GM10847 (cell line): ENCODE measurements around the gene ADK.

ENCODE experiments used
- POLR2A ChIP-seq: IDR thresholded peaks from 2 replicates; pipeline ENCODE4 v1.6.1; 2011; ENCODE audit not compliant: insufficient read length; ENCODE audit errors: extremely low read depth

The ADK gene

DNA sequence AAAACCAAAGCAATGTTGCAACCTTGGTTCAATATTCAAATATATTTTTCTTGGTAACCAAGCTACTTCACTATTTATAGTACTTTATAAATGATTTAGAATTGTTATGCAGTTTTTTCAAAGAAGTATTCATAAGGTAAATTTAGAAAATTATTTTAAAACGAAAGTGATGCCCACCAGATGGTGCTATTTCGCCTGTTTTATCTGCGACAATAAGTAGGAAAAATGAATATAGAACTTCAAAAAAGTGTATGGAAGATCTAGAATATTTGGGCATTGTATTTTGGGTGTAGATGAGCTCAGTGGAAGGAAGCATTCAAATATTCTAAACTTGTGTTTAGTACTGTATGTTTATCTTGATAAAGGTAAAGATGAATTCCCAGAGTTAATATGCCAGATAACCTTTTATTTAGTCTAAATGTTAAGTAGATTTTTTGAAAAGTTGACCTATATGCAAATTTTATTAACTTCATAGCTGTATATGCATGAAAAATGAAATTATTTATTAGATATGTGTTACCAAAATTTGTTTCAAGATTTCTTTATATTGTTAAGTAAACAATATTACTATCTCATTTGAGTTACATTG lies 93.2 kb downstream of the ADK start:
- TF ChIP-seq POLR2A = no peak

GRCh38 chr10:74244807-74245206 lies 93.8 kb downstream of the ADK start:
- no peak for TF ChIP-seq POLR2A

DNA sequence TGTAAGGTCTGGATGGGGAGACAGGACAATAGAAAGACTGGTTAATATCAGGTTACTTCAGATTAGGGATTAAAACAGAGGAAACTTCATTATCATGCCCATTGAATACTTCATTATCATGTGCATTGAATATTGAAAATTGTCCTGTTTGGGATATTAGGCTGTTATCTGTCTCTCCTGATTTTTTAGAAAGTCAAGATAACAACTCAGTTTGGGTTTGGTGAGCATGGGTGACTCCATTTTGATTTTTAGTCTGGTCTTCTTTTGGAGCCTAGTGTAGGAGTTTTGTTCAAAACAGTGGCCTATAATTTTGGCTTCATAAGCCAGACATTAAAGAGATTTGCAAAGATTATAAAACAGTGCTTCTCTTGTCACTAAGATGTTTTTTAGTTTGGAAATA lies 95.5 kb downstream of the ADK start:
- TF ChIP-seq POLR2A = no peak

- TF ChIP-seq POLR2A = no peak
Observed at GRCh38 chr10:74249865-74250264, 98.8 kb downstream of the ADK start.

DNA sequence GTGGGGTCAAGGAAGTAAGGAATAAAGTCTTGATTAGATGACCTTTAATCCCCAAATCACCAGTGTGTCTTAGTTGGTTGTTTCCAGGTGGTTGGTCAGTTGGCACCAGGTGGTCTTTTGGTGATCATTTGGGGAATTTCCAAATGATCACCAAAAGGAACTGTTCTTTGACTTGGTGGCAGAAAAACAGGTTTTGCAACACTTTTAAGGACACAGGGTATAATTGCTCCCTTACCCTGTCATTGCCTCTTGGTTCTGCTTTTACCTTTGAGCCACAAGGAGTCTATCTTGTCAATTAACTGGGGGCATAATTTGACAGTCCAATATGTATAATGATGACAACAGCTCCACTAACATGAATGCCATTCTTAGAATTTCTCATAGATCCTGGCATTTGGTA lies 104.2 kb downstream of the ADK start:
- TF ChIP-seq POLR2A = no peak

- TF ChIP-seq POLR2A = no peak
Observed at GRCh38 chr10:74255888-74256357, 104.9 kb downstream of the ADK start.

DNA sequence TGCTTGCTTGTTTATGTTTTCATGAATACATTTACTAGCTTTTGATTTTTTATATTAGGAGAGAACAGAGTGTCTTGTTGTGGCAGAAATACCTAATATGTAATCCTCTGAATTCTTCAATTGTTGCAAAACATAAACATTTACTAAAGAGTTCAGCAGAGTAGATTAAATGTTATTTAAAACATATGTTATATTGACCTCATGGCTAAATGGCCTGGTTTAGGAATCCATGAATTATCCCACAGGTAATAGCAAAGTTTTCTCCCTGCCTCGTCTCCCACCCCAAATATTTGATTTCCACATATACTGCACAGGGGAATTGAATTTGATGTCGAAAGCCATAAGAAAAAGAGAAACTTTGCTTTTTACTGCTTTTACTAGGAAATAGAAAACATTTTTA lies 111.8 kb downstream of the ADK start:
- no peak for TF ChIP-seq POLR2A

DNA sequence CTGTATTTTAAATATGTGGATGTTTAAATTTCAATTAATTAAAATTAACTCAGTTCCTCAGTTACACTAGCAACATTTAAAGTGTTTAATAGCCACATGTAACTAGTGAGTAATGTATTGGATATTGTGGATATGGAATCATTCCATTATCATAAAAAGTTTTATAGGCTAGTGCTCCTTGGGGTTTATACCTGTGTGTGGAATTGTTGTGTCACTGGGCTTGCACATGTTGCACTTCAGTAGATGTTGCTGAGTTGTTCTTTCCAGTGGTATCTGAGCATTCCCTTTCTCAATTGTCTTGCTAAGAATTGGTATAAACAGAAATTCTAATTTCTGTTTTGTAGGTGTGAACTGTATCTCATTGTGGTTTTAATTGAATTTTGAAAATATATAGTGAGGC lies 113.0 kb downstream of the ADK start:
- TF ChIP-seq POLR2A = no peak

DNA sequence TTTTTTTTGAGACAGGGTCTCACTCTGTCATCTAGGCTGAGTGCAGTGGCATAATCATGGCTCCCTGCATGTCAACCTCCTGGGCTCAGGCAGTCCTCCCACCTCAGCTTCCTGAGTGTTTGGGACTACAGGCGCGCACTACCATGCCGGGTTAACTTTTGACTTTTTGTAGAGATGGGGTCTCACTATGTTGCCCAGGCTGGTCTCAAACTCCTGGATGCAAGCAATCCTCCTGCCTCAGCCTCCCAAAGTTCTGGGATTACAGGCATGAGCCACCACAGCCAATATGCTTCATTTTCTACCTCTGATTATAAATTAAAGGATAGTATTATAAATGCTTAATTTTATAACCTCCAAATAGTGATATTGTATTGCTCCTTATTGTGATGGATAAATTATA lies 121.3 kb downstream of the ADK start:
- no peak for TF ChIP-seq POLR2A

- no peak for TF ChIP-seq POLR2A
Observed at GRCh38 chr10:74275755-74276290, 124.8 kb downstream of the ADK start.

DNA sequence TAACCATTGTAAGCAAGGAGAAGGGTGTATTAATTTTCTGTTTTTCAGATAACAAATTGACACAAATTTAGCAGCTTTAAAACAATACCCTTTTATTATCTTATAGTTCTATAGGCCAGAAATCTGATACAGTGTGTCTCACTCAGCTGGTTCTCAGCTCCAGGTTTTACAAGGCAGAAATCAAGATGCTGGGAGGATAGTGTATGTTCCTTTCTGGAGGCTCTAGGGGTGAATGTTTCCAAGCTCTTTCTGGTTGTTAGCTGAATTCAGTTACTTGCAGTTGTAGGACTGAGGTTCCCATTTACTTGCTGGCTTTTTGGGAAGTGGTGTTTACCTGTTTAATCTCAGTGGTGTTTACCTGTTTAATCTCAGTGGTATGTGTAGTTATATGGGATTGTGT lies 125.4 kb downstream of the ADK start:
- no peak for TF ChIP-seq POLR2A

GRCh38 chr10:74282151-74282847 lies 131.3 kb downstream of the ADK start:
- no peak for TF ChIP-seq POLR2A

DNA sequence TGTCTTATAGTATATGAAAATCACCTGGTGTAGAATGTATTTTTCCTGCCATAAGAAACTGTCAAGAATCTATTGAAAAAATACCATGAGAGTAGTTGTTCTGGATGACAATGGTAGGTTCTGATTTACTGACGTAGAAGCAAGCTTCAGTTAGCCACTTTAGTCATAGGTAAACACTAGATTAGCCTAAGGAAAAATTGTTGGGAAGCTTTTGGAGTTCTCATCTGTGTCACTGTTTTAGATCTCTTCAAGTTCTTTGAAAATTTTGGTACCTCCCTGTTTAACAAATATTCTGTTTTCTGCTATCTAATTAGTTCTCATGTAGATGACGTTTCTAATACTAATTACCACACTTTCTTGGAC lies 131.8 kb downstream of the ADK start:
- no peak for TF ChIP-seq POLR2A

- no peak for TF ChIP-seq POLR2A
Observed at GRCh38 chr10:74289188-74289587, 138.2 kb downstream of the ADK start.

GRCh38 chr10:74289951-74290350 lies 138.9 kb downstream of the ADK start:
- no peak for TF ChIP-seq POLR2A

DNA sequence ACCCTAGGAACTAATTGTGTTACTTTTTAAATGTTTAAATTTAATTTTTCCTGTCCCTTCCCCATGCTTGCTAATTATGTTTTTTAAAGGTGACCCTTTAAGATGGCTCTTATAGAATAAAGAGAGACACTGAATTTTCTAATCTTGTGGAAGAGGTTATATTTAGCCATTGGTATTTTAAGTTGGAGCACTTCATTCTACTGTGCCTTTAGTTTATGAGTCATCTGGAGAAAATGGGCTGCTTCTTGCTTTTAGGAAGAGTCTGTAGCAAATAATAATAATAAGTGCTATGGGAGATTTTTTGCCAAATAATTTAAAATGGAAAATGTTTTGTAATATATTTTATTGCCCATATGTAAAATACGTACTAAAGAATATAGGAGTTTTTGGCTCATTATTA lies 139.7 kb downstream of the ADK start:
- TF ChIP-seq POLR2A = no peak
